ENCODE data around the gene CUBN. TPM values are rescaled to one million over a fixed set of nuclear protein-coding genes. Genes with fewer than 3 reads are reported as not detected.

The CUBN gene
- 1 to 10 TPM; 1.3 to 9.7 TPM for total RNA-seq

DNA sequence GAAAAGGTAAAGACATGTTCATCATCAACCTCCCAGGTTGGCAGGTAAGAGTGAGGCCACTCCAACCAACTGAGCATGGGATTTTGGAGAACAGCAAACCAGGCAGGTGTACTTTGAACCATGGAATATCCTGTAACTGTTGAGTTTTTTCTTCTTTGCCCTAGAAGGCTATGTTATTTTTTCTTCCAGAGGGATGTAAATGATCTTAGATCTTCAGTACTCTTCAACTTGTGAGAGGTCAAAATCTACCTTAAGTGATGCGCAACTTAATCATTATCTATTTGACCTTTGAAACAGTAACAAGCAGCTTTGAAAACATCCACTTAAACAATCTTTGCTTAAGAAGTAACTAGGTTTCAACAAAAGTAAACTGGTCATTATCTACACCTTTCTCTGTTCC lies at the start of gene CUBN:
TSS of gene CUBN (minus strand) at position 71 of the 400 bp plus-strand sequence. CDS start at position 25, 46 bp downstream.
- no peak within 1 kb of the TSS for H3K27ac ChIP-seq
- no peaks in the 10 kb centered on the region for H3K9me3 ChIP-seq
- DNase-seq (ENCODE audit: low spot score), result no peak
- no peaks in the 10 kb centered on the region for H3K4me1 ChIP-seq (replicated peaks)
- H3K27me3 ChIP-seq (replicated peaks; ENCODE audit: insufficient read depth), result no peaks in the 10 kb centered on the region
- 91% methylated on average over 1 of the region's 1 CpG for WGBS
- no peaks in the 10 kb centered on the region for H3K36me3 ChIP-seq
- no peak within 1 kb of the TSS for H3K4me3 ChIP-seq
- TF ChIP-seq, protein P1, sequence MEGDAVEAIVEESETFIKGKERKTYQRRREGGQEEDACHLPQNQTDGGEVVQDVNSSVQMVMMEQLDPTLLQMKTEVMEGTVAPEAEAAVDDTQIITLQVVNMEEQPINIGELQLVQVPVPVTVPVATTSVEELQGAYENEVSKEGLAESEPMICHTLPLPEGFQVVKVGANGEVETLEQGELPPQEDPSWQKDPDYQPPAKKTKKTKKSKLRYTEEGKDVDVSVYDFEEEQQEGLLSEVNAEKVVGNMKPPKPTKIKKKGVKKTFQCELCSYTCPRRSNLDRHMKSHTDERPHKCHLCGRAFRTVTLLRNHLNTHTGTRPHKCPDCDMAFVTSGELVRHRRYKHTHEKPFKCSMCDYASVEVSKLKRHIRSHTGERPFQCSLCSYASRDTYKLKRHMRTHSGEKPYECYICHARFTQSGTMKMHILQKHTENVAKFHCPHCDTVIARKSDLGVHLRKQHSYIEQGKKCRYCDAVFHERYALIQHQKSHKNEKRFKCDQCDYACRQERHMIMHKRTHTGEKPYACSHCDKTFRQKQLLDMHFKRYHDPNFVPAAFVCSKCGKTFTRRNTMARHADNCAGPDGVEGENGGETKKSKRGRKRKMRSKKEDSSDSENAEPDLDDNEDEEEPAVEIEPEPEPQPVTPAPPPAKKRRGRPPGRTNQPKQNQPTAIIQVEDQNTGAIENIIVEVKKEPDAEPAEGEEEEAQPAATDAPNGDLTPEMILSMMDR (IDR thresholded peaks at IDR 0.05), result no peak
- TF ChIP-seq POLR2AphosphoS5 (IDR thresholded peaks at IDR 0.05), result no peak
- TF ChIP-seq POLR2A (IDR thresholded peaks at IDR 0.05), result no peak
- intact Hi-C loops (cut with DNase I), result no loop called here

DNA sequence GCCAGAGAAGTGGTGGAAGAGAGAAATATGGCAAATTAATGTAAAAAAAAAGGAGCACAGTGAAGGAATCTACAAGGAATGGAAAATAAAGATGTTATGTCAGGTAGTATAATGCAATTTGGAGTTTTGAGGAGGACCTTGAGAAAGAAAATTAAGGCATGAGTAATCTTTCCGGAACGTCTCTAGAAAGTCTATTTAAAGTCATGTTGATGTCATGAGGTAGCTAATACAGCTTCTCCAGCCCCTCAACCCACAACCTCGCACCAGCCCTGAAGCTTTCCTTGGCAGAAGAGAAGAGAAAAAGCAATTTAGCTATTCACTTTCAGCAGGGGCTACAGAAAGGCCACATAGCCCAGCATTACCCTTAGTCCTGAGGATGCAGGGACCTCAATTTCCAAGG lies 49.4 kb upstream of the CUBN start:
- DNase-seq (ENCODE audit: low spot score), result no peak
- no peaks in the 10 kb centered on the region for H3K4me1 ChIP-seq (replicated peaks)
- H3K9me3 ChIP-seq, result no peaks in the 10 kb centered on the region
- H3K4me3 ChIP-seq, result no peak overlapping the region
- H3K27ac ChIP-seq, result no peak overlapping the region
- H3K36me3 ChIP-seq, result no peaks in the 10 kb centered on the region
- H3K27me3 ChIP-seq (replicated peaks; ENCODE audit: insufficient read depth), result no peaks in the 10 kb centered on the region
- intact Hi-C loops (cut with DNase I), result no loop called here
- 93% methylated on average over 3 of the region's 3 CpGs for WGBS
- TF ChIP-seq, protein P1 (IDR thresholded peaks at IDR 0.05), result no peak
- no peak for TF ChIP-seq POLR2A (IDR thresholded peaks at IDR 0.05)
- TF ChIP-seq POLR2AphosphoS5 (IDR thresholded peaks at IDR 0.05), result no peak

DNA sequence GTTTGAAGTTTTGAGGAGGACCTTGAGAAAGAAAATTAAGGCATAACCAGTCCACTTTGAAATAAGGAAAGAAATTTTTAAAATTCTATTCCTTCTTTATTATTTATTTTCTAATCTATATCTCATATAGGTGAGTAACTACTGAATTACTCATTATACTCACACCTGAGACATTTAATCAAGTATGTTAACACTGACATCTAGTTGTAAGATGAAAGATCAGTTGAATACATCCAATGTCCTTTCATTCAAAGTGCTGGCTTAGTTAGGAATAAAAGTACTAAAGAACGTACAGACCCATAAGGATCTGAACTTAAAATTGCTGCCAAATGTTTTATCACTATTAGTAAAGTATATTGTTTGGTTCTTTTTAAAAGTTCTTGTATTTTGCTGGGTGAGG lies 48.4 kb upstream of the CUBN start:
- Histone ChIP-seq H3K36me3 (no peaks in the 10 kb centered on the region), H3K9me3 (no peaks in the 10 kb centered on the region), H3K4me1 (replicated peaks) (no peaks in the 10 kb centered on the region), H3K27me3 (replicated peaks; ENCODE audit: insufficient read depth) (no peaks in the 10 kb centered on the region), H3K27ac (no peak overlapping the region), H3K4me3 (no peak overlapping the region)
- no peak for DNase-seq (ENCODE audit: low spot score)
- TF ChIP-seq, protein P1 (IDR thresholded peaks at IDR 0.05), result no peak
- TF ChIP-seq POLR2A (IDR thresholded peaks at IDR 0.05) (no peak), POLR2AphosphoS5 (IDR thresholded peaks at IDR 0.05) (no peak)
- 74% methylated on average over 1 of the region's 1 CpG for WGBS
- intact Hi-C loops (cut with DNase I), result no loop called here

DNA sequence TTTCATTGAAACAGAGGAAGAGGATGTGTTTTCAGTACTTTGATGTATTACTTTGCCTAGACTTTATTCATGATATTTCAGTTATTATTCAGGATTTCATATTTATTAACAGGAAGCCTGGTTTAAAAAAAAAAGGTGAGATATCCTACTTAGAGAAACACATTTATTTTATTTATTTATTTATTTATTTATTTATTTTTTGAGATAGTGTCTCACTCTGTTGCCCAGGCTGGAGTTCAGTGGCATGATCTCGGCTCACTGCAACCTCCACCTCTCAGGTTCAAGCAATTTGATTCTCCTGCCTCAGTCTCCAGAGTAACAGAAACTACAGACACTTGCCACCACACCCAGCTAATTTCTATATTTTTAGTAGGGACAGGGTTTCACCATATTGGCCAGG lies 47.4 kb upstream of the CUBN start:
- no peaks in the 10 kb centered on the region for H3K9me3 ChIP-seq
- intact Hi-C loops (cut with DNase I), result no loop called here
- DNase-seq (ENCODE audit: low spot score), result no peak
- no peaks in the 10 kb centered on the region for H3K36me3 ChIP-seq
- WGBS, result 93% methylated on average over 1 of the region's 1 CpG
- H3K4me1 ChIP-seq (replicated peaks), result no peaks in the 10 kb centered on the region
- no peak for TF ChIP-seq POLR2AphosphoS5 (IDR thresholded peaks at IDR 0.05)
- TF ChIP-seq, protein P1 (IDR thresholded peaks at IDR 0.05), result no peak
- no peak for TF ChIP-seq POLR2A (IDR thresholded peaks at IDR 0.05)
- no peak overlapping the region for H3K4me3 ChIP-seq
- no peak overlapping the region for H3K27ac ChIP-seq
- H3K27me3 ChIP-seq (replicated peaks; ENCODE audit: insufficient read depth), result no peaks in the 10 kb centered on the region

DNA sequence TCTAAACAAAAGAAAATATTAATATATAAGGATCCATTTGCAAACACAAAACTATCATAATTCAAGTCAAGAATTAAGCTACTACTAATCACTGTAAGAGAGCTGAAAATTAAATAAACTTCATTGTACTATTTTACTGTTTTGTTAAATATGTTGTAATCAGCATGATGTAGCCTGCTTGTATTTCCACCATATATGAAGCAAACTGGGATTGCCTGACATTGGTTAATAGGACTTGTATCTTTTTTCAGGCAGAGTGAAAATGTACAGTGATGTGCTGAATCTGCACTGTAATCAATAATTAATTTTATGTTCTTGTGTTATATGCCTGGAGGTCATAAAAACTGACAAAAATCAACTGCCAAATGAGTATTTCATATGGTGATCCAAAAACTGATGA lies 46.5 kb upstream of the CUBN start:
- Histone ChIP-seq H3K36me3 (no peaks in the 10 kb centered on the region), H3K4me3 (no peak overlapping the region), H3K27ac (no peak overlapping the region), H3K4me1 (replicated peaks) (no peaks in the 10 kb centered on the region), H3K9me3 (no peaks in the 10 kb centered on the region), H3K27me3 (replicated peaks; ENCODE audit: insufficient read depth) (no peaks in the 10 kb centered on the region)
- intact Hi-C loops (cut with DNase I), result no loop called here
- no peak for DNase-seq (ENCODE audit: low spot score)
- TF ChIP-seq, protein P1 (IDR thresholded peaks at IDR 0.05), result no peak
- TF ChIP-seq POLR2A (IDR thresholded peaks at IDR 0.05), result no peak
- no peak for TF ChIP-seq POLR2AphosphoS5 (IDR thresholded peaks at IDR 0.05)

Measured in prostate gland (tissue), 2 donors.